DMS53 (cell line): Measurements from ENCODE around the gene NSUN7.

Experiments
- DNase-seq: peaks from one replicate; lab custom pipeline; 2025; lab: John Stamatoyannopoulos, UW

The NSUN7 gene

DNA sequence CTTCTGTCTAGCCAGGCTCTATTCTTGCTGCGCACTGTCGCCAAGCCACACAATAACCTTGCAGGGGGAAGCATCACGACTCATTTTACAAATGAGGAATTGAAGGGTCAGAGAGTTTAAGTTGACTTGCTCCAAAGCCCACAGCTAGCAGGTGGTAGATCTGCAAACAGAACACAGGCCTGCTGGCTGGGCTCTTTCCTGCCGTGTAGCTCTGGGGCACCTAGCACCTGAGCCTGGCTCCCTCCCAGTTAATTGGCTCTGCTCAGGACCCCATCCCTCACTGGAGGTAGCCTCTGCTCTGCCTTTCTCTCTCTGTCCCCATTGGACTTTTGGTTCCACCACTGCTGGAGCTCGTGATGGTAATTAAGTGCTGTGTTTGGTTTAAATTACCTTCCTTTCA is 98.5 kb downstream of the NSUN7 start:
- no peak for DNase-seq

GRCh38 chr4:40848940-40849339 is 99.2 kb downstream of the NSUN7 start:
- no peak for DNase-seq

DNA sequence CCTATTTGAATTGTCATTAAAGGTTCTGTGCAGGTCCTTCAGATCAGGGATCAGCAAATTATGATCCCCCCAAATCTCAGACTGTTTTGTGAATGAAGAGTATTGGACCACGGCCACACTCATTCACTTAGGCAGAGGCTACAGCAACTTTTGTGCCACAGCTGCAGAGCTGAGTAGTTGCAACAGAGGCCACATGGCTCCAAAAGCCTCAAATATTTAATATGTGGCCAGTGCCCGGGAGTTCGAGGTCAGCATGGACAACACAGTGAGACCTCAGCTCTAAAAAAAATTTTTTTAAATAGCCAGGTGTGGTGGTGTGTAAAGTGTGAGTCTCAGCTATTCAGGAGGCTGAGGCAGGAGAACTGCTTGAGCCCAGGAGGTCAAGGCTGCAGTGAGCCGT is 100.7 kb downstream of the NSUN7 start:
- no peak for DNase-seq

GRCh38 chr4:40856277-40856839 is 106.6 kb downstream of the NSUN7 start:
- DNase-seq = peak; percentile 55

DNA sequence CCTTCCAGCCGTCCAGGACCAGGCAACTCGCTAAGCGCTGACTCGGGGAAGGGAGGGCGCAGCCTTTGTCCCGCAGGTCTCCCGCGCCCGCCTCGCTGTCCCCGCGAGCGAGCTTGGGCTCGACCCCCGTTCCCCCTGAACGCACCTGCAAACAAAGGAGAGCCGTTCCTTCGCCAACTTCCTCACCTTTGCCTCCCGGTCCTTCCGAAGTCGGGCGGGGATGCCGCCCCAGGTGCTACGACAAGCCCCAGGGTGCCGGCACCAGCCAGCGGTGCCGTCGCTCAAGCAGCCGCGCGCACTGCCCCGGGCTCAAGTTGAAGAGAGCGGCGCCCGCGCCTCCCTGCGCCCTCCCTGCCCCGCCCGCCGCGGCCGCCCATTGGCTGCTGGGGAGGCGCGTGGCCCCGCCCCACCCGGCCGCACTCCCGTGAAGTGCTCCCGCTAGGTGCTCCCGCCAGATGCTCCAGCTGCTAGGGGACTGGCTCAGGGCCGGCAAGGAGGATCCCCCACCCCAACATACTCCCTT is 107.1 kb downstream of the NSUN7 start:
- peak; percentile 95 for DNase-seq

GRCh38 chr4:40857956-40858355 is 108.2 kb downstream of the NSUN7 start:
- no peak for DNase-seq

- no peak for DNase-seq
Measured at GRCh38 chr4:40858962-40859361, 109.2 kb downstream of the NSUN7 start.
